ENCODE measurements around the gene MICAL2.

Gene MICAL2

GRCh38 chr11:12271826-12272366 is 161.5 kb downstream of the MICAL2 start:
- DNase-seq (ENCODE audit: low spot score) = no peak

GRCh38 chr11:12272821-12273617 is 162.6 kb downstream of the MICAL2 start:
- no peak for DNase-seq (ENCODE audit: low spot score)

- DNase-seq (ENCODE audit: low spot score) = no peak
Measured at GRCh38 chr11:12273618-12273995, 163.2 kb downstream of the MICAL2 start.

- no peak for DNase-seq (ENCODE audit: low spot score)
Measured at GRCh38 chr11:12274056-12274455, 163.7 kb downstream of the MICAL2 start.

GRCh38 chr11:12274558-12275197 is 164.3 kb downstream of the MICAL2 start:
- DNase-seq (ENCODE audit: low spot score) = no peak

GRCh38 chr11:12275818-12276217 is 165.4 kb downstream of the MICAL2 start:
- DNase-seq (ENCODE audit: low spot score) = no peak

- DNase-seq (ENCODE audit: low spot score) = no peak
Measured at GRCh38 chr11:12276356-12276755, 166.0 kb downstream of the MICAL2 start.

- DNase-seq (ENCODE audit: low spot score) = no peak
Measured at GRCh38 chr11:12276831-12277475, 166.6 kb downstream of the MICAL2 start.

GRCh38 chr11:12278766-12279671 is 168.6 kb downstream of the MICAL2 start:
- DNase-seq (ENCODE audit: low spot score) = no peak

GRCh38 chr11:12279672-12280108 is 169.3 kb downstream of the MICAL2 start:
- DNase-seq (ENCODE audit: low spot score) = no peak

GRCh38 chr11:12280199-12280837 is 169.9 kb downstream of the MICAL2 start:
- no peak for DNase-seq (ENCODE audit: low spot score)

GRCh38 chr11:12280838-12281565 is 170.6 kb downstream of the MICAL2 start:
- DNase-seq (ENCODE audit: low spot score) = no peak

GRCh38 chr11:12281571-12282478 is 171.4 kb downstream of the MICAL2 start:
- DNase-seq (ENCODE audit: low spot score) = peak; percentile 90

- DNase-seq (ENCODE audit: low spot score) = no peak
Measured at GRCh38 chr11:12282676-12283075, 172.3 kb downstream of the MICAL2 start.

- DNase-seq (ENCODE audit: low spot score) = peak; percentile 1
Measured at GRCh38 chr11:12284316-12285050, 174.1 kb downstream of the MICAL2 start.

- DNase-seq (ENCODE audit: low spot score) = no peak
Measured at GRCh38 chr11:12285106-12285505, 174.7 kb downstream of the MICAL2 start.

- no peak for DNase-seq (ENCODE audit: low spot score)
Measured at GRCh38 chr11:12285811-12286222, 175.4 kb downstream of the MICAL2 start.

- no peak for DNase-seq (ENCODE audit: low spot score)
Measured at GRCh38 chr11:12286606-12287005, 176.2 kb downstream of the MICAL2 start.

- no peak for DNase-seq (ENCODE audit: low spot score)
Measured at GRCh38 chr11:12287009-12287373, 176.6 kb downstream of the MICAL2 start.
